ENCODE measurements around the gene PRAMEF33. TPM values are rescaled to one million over a fixed set of nuclear protein-coding genes. Genes with fewer than 3 reads are reported as not detected.

The PRAMEF33 gene
- polyA plus RNA-seq, 1 donor from 2014 or later: not detected

Other genes with a start within 250 kb of the PRAMEF33 start
- gene PRAMEF27, start 247.0 kb upstream of the PRAMEF33 start, polyA plus RNA-seq: not detected
- gene HNRNPCL3, start 242.8 kb upstream of the PRAMEF33 start, polyA plus RNA-seq: not detected
- gene PRAMEF25, start 232.8 kb upstream of the PRAMEF33 start, polyA plus RNA-seq: not detected
- not detected for gene HNRNPCL2, start 186.7 kb upstream of the PRAMEF33 start, polyA plus RNA-seq
- gene PRAMEF26, start 147.5 kb upstream of the PRAMEF33 start, polyA plus RNA-seq: not detected
- gene HNRNPCL4, start 137.9 kb upstream of the PRAMEF33 start, polyA plus RNA-seq: not detected
- gene PRAMEF9, start 131.7 kb upstream of the PRAMEF33 start, polyA plus RNA-seq: not detected
- not detected for gene PRAMEF13, start 102.1 kb upstream of the PRAMEF33 start, polyA plus RNA-seq
- gene PRAMEF18, start 77.4 kb upstream of the PRAMEF33 start, polyA plus RNA-seq: not detected
- not detected for gene PRAMEF5, start 49.3 kb upstream of the PRAMEF33 start, polyA plus RNA-seq
- not detected for gene PRAMEF8, start 18.4 kb upstream of the PRAMEF33 start, polyA plus RNA-seq
- gene PRAMEF15, start 12.0 kb downstream of the PRAMEF33 start, polyA plus RNA-seq: not detected
- not detected for gene PRAMEF14, start 43.6 kb downstream of the PRAMEF33 start, polyA plus RNA-seq
- gene PRAMEF19, start 68.4 kb downstream of the PRAMEF33 start, polyA plus RNA-seq: not detected
- gene PRAMEF17, start 86.1 kb downstream of the PRAMEF33 start, polyA plus RNA-seq: not detected
- gene PRAMEF20, start 106.9 kb downstream of the PRAMEF33 start, polyA plus RNA-seq: not detected
- not detected for gene LRRC38, start 210.5 kb downstream of the PRAMEF33 start, polyA plus RNA-seq

Measured in IgD-negative memory B cell (primary cell).